GOT3 (cell line): ENCODE data around the gene ATAD3A.
"Not testable (repeated sequence)": the region's sequence is repeated elsewhere in the genome, so short reads cannot be mapped to it uniquely, and the experiment has no call there.

Experiments used
- DNase-seq: peaks from one replicate; lab custom pipeline; 2025; ENCODE audit warnings: mixed read lengths; lab: John Stamatoyannopoulos, UW

ATAD3A gene

GRCh38 chr1:1511533-1512285 is at the start of gene ATAD3A:
ATAD3A (plus strand) TSS chr1:1512162; CDS start chr1:1512269, 107 bp downstream.
- peak; percentile 90 for DNase-seq

DNA sequence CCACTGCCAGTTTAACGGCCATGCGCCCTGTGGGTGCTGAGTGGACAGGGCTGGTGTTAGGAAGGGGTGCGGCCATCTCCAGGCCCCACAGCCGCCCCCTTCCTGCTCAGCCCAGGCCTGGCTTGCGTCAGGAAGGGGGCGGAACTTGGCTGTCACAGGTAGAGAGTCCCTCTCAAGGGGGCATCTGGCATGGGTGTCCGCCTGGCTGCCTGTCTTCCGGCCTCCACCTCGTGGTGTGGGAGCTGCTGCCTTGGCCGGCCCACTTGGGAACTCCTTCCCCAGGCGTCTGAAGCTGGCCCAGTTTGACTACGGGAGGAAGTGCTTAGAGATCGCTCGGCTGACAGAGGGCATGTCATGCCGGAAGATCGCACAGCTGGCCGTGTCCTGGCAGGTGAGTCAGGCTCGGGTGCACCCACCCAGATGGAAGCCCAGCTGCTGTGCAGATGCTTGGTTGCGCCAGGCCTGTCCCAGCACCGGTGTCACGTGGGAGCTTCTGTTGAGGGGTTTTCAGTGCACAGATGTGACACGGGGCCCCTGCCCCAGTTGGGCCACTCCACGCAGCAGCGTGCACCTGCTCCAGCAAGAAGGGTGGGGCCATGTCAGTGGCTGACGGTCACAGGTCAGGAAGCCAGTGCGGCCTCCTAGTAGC is 49.5 kb upstream of the ATAD3A start:
- DNase-seq, result no peak

- DNase-seq, result no peak
Measured at GRCh38 chr1:1463312-1463711, 48.6 kb upstream of the ATAD3A start.

GRCh38 chr1:1468196-1468985 is 43.6 kb upstream of the ATAD3A start:
- not testable (repeated sequence) for DNase-seq

GRCh38 chr1:1470626-1471388 is 41.2 kb upstream of the ATAD3A start:
- DNase-seq, result no peak

DNA sequence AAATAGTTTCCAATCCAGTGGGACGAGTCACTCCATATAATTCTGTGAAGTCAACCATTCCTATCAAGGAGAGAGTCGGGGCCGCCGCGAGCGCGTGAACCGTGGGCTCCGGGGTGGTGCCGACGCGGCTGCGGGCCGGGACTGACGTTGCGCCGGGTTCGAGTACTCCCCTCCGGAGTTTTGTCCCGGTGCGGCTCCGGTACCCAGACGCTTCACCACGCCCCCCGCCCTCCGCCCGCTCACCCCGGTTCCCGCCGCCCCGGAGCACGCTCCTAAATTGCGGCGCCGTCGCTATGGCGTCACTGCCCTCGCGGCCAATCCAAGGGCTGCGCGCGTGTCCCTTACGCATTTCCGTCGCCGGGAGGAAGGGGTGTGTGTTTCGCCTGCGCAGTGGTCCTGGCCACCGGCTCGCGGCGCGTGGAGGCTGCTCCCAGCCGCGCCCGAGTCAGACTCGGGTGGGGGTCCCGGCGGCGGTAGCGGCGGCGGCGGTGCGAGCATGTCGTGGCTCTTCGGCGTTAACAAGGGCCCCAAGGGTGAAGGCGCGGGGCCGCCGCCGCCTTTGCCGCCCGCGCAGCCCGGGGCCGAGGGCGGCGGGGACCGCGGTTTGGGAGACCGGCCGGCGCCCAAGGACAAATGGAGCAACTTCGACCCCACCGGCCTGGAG is 40.4 kb upstream of the ATAD3A start, which contains the start of gene ATAD3B:
TSS of gene ATAD3B (plus strand) at position 377 of the 664 bp plus-strand sequence. CDS start at position 497, 120 bp downstream.
- peak; percentile 69 for DNase-seq

- DNase-seq, result not testable (repeated sequence)
Measured at GRCh38 chr1:1472053-1472876, 39.7 kb upstream of the ATAD3A start.

GRCh38 chr1:1476011-1476410 is 36.0 kb upstream of the ATAD3A start:
- DNase-seq, result not testable (repeated sequence)

DNA sequence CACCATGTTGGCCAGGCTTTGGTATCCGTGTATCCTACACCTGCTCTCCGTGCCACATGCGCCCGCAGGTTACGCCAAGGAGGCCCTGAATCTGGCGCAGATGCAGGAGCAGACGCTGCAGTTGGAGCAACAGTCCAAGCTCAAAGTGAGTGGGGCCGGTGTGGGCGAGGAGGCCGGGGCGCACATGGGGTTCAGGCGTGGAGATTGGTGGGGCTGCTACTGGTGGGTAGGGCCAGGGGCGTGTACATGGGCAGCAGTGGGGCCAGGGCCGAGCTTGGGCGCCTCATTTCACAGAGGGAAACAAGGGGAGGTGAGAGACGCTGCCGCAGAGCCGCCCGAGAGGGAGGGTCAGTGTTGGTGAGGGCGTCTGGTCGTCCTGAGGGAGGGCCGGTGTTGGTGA is 34.8 kb upstream of the ATAD3A start:
- DNase-seq, result no peak

GRCh38 chr1:1479547-1480487 is 32.1 kb upstream of the ATAD3A start:
- no peak for DNase-seq

GRCh38 chr1:1480488-1480867 is 31.5 kb upstream of the ATAD3A start:
- not testable (repeated sequence) for DNase-seq

DNA sequence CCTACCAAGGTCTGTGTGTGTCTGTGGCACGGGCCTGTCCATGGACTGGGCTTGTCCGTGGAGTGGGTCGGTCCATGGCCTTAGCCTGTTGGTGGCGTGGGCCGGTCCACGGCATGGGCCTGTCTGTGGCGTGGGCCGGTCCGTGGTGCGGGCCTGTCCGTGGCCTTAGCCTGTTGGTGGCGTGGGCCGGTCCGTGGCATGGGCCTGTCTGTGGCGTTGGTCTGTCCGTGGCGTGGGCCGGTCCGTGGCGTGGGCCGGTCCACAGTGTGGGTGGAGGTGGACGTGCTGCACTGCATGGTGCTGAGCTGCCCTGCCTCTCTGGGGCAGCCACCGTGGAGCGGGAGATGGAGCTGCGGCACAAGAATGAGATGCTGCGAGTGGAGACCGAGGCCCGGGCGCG is 30.2 kb upstream of the ATAD3A start:
- DNase-seq, result not testable (repeated sequence)

DNA sequence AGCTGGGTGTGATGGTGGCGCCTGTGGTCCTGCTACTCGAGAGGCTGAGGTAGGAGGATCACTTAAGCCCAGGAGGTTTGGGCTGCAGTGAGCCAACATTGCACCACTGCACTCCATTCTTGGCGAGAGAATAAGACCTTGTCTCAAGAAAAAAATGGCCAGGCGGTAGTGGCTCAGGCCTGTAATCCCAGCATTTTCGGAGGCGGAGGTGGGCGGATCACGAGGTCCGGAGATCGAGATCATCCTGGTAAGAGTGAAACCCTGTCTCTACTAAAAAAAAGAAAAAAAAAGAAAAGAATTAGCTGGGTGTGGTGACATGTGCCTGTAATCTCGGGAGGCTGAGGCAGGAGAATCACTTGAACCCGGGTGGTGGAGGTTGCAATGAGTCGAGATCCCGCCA is 29.1 kb upstream of the ATAD3A start:
- no peak for DNase-seq

GRCh38 chr1:1483714-1484113 is 28.2 kb upstream of the ATAD3A start:
- no peak for DNase-seq

DNA sequence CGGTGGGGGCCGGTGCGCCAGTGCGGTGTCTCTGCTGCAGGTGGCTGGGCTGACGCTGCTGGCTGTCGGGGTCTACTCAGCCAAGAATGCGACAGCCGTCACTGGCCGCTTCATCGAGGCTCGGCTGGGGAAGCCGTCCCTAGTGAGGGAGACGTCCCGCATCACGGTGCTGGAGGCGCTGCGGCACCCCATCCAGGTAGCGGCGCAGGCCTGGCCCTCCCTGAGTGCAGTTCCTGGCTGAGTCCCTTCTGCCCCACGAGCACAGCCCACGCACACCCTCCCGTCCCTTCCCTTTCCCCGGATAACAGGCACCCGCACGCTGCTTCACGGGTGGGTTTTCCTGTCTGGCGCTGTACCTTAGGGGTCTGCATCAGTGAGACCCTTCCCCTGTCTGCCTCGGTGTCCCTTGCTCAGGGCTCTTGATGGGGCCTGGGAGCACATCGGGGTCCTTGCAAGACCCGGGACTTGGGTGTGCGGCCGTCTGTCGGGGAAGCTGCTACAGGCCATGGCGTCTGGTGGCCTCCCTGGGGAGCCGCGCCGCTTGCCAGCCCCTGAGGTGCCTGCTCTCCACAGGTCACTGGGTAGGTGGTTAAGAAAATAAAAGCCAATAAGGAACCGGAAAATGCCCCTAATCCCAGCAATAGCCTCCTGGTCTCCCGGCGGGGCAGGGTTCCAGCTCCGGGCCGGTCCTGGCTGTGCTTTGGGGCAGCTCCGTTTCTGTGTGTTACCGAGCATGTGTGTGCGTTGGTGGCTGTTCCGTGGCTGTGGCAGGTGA is 26.8 kb upstream of the ATAD3A start:
- not testable (repeated sequence) for DNase-seq

DNA sequence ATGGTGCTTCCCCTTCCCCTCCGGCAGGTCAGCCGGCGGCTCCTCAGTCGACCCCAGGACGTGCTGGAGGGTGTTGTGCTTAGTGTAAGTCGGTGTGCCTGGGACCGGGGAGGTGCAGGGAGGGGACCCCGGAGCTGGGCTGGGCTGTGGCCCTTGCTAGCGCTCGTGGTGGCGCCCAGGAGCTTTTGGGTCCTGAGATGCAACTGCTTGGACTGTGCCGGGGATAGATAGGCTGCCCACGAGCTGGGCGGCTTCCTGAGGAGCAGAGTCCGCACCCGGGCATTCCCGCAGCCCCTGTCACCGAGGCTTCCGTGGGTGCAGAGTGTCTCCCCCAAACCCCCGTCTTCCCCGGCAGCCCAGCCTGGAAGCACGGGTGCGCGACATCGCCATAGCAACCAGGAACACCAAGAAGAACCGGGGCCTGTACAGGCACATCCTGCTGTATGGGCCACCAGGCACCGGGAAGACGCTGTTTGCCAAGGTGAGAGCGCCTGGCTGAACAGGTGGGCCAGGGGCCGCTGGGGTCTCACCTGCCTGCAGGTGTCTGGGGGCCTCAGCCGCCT is 26.1 kb upstream of the ATAD3A start:
- not testable (repeated sequence) for DNase-seq

GRCh38 chr1:1487701-1488100 is 24.3 kb upstream of the ATAD3A start:
- no peak for DNase-seq

DNA sequence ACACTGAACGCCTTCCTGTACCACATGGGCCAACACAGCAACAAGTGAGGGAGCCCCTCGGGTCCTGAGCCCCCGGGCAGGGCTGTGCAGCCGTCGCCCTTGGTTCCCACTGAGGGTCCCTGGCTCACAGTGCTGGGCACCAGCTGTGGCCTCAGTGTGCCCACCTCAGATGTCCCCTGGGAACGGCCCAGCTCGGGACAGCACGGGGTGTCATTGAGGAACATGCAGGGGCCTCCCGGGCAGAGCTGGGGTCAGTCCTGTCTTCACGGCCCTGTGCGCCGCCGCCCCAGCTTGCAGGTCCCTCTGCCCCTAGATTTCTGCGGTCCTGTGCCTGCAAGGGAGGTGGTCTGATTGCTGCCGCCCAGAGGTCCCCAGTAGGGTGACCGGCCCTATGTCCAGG is 22.7 kb upstream of the ATAD3A start:
- DNase-seq, result no peak
